Forelimb muscle (tissue), 1 donor: ENCODE results near the gene RAC3. TPM values are rescaled to one million over a fixed set of nuclear protein-coding genes. Genes with fewer than 3 reads are reported as not detected.

Source experiments
- DNase-seq: peaks from one replicate; pipeline ENCODE4 v3.0.0-alpha.2; 2013; ENCODE audit warnings: low read depth
- polyA plus RNA-seq: library from polyadenylated mRNA; unstranded; fragments of 120-200 nt; gene quantifications from one replicate; pipeline ENCODE4 v1.2.1, GENCODE V29; 2013; ENCODE audit not compliant: insufficient read length

Gene RAC3
- 6.0 TPM for polyA plus RNA-seq

DNA sequence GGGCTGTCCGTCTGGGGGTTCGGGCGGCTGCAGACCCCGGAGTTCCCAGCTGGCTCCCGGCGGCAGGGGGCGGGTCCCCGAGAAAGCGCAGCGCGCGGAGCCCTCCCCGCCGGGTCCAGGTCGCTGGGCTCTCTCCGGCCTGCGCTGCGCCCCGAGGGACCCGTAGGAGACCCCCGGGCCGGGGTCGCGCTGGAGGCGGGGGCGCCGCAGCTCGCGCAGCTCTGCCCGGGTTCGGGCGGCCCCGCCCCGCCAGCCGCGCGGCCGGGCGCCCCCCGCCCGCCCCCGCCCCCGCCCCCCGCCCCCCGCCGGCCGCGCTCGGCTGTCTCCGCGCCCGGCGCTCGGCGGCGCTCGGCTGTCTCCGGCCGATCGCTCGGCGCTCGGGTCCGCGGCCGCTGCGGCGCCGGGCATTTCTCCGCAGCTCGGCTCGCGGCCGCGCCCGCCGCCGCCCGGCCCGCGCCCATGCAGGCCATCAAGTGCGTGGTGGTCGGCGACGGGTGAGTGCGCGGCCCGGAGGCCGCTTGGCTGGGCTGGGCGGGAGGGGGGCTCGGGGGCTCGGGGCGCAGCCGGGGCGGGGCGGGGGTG is at the start of gene RAC3:
RAC3 (plus strand) TSS at position 376 of the 582 bp plus-strand sequence; CDS start at position 460, 84 bp downstream.
- DNase-seq: no peak

DNA sequence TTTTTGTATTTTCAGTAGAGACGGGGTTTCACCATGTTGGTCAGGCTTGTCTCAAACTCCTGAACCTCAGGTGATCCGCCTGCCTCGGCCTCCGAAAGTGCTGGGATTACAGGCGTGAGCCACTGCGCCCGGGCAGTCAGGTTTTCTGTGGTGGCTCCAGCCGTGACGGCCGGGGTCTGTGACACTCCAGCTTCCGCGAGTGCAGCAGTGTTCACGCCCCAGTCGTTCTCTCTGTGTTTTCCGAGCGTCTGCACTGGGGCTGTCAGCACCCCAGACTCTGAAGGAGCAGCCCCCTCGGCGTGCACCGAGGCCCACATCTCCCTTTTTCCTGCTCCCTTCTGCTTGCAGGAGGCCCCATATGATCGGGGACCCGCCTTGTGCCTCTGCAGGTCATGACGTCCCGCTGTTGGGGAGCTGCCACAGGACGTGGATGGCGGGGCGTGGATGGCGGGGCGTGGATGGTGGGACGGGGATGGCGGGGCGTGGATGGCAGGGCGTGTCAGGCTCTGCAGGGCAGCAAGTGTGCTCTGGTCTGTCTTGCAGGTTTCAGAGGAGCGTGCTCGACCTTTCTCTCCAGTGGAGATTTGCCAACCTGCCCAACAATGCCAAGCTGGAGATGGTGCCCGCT is 48.4 kb upstream of the RAC3 start:
- DNase-seq: no peak

DNA sequence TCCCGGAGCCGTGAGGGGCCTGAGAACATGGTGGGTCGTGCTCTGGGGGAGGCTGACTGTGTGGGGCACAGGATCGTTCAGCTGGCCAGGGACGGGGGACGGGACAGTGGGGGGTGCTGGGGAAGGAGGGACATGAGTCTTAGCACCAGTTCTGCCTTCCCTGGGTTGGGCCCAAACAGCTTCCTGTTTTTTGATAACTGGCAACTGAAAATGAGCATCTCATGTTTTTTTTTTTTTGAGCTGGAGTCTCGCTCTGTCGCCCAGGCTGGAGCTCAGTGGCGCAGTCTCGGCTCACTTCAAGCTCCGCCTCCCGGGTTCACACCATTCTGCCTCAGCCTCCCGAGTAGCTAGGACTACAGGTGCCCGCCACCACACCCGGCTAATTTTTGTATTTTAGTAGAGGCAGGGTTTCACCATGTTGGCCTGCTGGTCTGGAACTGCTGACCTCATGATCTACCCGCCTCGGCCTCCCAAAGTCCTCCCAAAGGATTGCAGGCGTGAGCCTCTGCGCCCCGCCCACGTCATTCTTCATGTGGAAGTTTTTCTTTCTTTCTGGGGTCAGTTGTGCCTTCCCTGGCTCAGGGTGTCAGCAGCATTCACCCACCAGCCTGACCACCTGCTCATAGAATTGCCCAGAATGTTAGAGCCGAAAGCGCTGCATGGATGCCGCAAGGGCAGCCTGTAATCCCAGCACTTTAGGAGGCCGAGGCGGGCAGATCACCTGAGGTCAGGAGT is 47.7 kb upstream of the RAC3 start:
- DNase-seq: no peak

DNA sequence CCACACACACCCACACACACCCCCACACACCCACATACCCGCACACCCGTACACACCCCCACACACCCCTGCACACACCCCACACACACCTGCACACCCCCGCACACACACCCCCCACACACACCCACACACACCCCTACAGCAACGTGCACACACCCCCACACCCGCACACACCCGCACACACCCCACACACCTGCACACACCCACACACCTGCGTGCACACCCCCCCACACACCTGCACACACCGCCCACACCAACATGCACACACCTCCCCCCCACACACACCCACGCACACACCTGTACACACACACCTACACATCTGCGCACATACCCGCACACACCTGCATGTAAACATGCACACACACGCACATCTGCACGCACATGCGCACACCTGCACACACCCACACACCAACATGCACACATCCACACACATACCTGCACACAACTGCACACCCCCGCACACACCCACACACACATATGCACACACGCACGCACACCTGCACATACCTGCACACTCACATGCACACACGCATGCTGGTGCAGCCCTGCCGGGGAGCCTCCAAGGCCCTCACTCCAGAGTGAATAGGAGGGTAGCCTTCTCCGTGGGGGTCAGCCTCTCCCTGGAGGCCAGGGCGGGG is 46.6 kb upstream of the RAC3 start:
- DNase-seq: no peak

DNA sequence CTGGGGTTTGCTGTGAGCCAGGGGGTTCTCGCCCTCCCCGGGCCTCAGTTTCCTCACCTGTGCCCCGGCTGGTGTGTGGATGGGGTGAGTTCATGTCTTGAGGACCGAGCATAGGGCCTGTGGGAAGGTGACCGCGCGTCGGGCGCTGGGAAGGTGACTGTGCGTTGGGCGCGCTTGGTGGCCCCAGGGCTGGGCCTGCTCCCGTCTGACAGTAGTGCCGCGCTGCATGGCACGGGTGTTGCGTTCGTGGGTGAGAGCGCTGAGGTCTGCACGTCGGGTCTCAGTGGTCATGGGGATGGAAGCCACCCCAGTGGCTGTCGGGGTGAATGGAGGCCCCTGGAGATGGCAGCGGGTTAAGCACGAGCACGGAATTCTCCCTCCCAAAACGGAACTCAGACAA is 44.9 kb upstream of the RAC3 start:
- no peak for DNase-seq

DNA sequence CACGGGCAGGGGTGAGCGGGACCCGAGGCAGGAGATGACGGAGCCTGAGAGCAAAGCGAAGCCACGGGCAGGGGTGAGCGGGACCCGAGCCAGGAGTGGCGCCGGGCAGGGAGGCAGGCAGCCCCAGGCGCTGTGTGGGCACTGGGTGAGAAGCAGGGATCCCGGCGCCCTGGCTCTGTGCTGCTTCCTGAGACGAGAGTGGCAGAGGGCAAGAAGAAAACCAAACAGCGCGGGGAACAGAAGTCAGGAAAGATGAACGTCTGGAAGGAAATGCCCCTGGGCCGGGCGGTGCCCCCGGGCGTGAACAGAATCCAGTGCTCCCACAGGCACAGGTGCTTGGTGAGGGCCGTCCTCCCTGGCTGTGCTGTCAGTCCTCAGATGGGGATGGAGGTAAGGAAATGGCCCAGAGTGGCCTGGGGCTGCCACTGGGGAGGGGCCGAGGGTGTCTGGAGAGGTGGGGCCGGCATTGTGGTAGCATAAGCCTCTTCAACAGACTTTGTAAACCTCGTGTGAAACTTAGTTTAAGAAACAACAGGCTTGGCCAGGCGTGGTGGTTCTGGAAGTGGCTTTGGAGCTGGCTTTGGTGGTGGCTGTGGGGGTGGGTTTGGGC is 44.2 kb upstream of the RAC3 start:
- no peak for DNase-seq

DNA sequence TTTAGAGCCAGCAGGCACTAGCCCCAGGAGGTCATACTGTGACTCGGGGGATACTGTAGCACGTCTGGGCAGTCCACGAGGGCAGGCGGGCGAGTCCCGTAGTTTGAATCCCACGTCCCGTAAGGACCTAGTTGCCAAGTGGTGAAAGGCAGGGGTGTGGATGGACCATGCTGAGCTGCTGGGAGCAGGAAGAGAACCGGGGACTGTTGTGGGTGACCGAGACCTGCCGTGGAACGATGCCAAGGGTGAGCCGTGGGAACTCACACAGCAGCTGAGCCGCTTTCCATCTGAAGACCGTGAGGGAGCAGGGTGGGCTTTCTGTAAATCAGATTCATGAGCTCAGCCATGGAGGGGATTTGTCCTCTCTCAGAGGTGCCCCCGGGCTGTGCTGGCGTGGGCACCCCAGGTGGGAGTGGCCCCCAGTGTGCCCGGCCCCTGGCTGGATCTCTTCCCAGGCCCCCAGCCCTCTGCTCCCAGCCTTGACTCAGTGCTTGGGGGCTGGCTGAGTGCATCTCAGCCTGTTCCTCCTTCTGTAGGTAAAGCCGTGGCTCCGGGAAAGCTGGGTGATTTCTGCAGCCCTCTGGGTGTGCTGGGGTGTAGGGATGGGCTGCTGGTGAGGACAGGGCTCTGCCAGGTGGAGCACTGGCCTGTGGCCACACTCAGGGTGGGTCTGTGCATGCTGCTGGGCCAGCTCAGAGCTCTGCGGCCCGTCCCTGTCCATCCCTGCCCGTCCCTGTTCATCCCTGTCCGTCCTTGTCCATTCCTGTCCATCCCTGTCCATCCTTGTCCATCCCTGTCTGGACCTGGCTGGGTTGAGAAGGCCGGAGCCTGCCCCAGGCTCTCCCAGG is 40.4 kb upstream of the RAC3 start:
- DNase-seq: no peak

DNA sequence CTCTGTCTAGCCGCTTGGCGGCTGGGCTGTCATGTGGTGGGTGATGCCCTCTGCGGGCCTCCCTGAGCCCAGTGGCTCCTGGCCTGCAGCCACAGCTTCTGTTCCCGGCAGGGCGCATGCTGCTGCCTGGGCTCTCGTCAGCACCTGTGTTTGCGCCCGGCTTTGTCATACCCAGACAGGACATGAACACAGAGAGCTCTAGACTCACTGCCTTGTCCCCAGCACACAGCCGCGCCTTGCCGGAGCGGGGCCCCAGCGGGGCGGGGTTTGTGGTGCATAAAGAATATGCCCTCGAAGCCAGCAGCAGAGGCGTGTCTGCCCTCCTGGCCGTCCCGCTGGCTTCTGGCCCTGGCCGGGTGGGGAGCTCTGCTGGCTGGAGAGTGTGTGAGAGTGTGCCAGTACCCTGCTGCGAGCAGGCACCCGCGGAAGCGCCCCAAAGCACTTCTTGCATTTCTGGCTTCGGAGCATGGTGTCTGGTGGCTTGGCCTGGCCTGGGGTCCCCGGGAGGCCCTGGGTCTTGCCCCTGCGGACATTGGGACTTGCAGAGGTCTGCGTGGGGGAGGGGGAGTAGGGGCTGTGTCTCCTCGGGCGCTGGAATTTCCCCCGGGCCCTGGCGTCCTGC is 39.7 kb upstream of the RAC3 start:
- DNase-seq: no peak

DNA sequence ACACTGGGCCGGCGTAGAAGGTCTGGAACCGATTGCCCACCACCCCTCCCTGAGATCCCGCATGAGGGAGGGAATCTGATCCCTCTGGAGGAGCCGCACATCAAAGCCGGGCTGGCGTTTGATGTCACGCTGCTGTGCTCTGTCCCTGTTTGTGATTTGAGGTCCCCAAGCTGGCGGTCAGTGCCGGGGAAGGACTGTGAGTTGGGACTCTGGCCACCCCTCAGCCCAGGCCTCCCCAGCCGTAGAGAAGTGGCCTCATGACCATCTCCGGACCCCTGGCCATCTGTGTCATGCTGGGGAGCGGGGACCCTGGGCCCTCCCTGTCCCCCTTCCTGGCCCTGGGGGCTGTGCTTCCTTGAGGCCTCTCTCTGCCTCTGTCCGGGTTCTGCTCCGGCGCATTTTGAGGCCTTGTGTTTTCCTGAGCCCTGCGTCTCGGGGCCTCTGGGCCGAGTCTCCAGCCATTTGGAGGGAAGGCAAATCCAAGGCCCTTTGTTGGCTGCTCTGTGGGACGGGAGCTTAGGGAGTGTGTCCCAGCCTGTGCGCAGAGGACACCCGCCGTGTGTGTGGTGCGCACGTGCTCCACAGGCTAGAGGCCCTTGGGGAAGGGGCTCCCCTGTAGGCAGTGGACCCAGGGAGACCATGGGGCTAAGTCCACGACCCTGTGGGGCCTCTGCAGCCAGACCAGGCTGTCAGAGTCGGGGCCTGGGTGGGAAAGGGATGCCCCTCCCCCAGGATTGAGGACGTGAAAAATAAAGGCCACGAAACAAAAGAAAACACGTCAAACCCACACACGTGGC is 39.0 kb upstream of the RAC3 start:
- DNase-seq: no peak

DNA sequence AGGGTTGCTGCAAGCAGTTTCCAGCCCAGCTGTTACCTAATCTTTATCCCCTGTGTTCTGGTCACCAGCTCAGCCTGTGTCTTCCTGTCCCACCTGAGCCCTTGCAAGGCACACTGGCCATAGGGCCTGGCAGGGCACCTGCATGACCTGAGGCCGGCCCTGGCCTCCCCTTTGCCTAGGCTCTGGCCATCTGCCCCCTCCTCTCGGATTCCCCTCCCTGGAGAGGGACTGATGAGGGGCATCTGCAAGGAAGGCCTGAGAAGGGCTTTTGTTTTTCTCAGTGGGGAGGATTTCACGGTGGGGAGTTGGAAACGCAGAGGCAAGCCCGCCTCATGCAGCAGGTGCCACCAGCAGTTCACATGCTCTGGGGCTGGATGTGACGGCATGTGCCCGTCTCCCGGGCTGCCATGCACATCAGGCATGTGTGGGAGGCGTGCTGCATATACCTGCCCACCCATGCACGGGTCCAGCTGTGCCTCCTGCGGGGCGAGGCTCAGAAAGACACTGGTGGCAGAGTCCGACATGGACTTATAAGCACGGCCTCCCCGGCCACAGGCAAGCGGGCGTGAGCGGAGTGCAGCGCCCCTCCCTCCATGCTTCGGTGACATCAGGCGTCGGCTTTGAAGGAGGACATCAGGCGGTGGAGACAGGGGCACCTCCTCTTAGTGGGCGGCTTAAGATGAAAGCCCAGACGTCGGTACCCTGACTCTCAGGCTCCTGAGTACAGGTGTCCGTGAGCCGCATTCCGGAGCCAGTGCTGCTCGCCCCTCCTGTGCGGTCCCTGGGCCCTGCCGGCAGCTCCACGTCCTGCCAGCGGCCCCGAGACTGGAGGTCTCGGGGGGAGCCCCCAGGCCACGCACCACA is 37.5 kb upstream of the RAC3 start:
- DNase-seq: no peak

DNA sequence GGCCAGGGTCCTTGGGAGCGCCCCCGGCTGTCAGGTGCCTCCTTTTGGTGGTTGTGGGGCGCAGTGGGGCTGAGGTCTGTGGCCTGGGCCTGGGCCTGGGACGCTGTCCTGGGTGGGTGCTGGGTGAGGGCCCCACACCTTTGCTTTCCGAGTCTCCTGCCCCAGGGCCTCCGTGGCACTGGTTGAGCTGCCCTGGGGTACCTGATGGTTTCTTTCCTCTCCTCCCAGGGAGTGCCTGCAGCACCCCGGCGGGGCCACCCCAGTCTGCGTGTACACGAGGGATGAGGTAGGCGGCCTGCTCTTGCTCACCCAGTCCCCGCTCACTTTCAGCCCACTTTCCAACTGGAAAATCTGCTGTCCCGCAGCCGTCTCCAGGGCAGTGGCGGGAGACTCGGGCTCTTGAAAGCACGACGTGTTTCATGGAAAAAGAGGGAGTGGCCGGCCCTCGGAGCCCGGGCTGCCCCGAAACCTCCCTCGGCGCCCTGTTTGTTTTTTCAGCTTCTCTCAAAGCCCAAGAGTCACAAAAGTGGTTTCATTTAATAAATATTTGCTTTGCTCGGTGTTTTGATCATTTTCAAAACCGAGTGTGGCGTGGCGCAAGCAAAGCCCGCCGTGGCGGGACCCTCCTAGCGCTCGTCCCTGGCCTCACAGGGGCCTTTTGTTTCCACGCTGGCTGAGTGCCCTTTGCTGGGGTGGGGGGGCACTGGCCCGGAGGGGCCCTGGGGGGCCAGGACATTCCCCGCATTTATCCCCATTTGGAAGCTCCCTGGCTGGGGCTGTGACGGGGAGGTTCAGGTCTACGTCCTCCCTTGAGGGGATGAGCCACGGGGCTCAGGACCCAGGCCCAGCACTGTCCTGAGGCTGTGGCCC is 36.6 kb upstream of the RAC3 start:
- DNase-seq: no peak

DNA sequence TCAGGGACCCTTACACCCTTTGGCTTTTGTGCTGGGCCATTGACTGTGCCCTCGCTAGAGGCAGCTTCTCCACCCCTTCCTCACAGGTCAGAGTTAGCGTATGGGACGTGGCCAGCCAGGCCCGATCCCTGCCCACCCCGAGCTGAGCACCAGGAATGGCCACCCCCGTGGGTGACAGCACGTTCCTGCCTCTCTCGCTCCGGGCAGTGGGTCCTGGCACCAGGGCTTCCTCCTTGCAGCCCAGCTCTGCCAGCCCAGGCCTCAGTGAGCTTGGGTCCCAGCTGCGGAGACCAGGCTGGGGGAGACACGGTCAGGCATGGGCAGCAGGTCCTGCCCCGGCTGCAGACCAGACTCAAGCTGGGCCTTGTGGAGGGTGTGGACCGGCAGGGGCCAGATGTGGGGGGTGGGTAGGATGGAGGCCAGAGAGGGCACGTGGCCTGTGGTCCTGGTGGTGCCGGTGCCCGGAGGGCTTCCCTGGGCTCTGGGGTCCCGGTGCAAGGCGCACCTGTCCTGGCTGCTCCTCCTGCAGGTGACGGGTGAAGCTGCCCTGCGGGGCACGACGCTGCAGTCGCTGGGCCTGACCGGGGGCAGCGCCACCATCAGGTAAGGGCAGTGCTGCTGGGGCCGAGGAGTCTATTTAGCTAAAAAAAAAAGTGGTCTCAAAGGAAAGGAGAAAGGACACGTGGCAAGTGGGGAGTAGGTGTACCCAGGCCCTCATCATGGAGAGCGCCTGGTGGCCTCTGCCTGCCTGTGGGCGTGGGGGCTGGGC is 35.8 kb upstream of the RAC3 start:
- no peak for DNase-seq

DNA sequence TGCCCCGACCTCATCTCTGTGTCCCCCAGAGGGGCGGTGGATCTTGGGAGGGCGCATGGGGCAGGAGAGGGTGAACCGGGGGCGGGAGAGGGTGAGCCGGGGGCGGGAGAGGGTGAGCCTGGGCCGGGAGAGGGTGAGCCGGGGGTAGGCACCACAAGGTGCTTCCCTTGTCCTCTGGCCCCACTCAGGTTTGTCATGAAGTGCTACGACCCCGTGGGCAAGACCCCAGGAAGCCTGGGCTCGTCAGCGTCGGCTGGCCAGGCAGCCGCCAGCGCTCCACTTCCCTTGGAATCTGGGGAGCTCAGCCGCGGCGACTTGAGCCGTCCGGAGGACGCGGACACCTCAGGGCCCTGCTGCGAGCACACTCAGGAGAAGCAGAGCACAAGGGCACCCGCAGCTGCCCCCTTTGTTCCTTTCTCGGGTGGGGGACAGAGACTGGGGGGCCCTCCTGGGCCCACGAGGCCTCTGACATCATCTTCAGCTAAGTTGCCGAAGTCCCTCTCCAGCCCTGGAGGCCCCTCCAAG is 35.2 kb upstream of the RAC3 start:
- DNase-seq: no peak

DNA sequence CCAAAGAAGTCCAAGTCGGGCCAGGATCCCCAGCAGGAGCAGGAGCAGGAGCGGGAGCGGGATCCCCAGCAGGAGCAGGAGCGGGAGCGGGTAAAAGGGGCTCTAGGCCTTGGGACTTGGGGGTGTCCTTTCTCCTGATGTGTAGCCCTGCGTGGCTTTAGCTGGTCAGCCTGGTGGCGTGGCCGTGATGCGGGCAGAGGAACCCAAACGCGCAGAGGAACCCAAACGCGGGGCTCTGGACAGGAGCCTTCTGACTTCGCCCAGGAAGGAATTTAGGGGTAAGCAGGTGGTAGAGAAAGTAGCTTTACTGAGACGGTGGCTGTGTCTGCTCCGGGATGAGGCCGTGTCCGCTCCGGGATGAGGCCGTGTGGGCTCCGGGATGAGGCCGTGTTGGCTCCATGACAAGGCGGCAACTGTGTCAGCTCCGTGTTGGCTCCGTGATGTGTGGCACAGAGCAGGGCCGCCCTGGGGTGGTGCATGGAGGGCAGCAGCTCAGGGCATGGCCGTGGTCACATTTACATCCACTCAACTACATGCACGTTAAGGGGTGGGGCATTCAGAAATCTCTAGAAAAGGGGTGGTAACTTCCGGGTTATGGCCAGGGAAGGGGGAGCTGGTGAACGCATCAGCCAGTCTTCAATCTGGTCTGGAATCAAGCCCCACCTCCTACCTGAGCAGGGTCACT is 34.6 kb upstream of the RAC3 start:
- no peak for DNase-seq

DNA sequence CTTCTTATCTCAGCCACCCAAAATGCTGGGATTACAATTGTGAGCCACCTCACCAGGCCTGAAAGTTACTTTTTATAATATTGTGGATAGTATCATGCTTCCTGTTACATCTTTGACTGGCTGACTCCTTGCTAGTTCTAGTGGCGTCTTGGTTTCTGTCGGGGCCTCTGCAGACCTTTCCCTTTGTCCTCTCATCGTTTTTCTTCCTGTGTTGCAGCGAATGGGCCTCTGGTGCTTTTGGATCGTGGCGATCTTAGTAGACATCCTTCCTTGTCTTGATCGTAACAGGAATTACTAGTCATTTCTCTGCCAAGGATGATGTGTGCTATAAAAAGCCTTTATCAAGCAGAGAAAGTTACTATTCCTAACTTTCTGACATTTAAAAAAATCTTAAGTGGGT is 33.3 kb upstream of the RAC3 start:
- no peak for DNase-seq

DNA sequence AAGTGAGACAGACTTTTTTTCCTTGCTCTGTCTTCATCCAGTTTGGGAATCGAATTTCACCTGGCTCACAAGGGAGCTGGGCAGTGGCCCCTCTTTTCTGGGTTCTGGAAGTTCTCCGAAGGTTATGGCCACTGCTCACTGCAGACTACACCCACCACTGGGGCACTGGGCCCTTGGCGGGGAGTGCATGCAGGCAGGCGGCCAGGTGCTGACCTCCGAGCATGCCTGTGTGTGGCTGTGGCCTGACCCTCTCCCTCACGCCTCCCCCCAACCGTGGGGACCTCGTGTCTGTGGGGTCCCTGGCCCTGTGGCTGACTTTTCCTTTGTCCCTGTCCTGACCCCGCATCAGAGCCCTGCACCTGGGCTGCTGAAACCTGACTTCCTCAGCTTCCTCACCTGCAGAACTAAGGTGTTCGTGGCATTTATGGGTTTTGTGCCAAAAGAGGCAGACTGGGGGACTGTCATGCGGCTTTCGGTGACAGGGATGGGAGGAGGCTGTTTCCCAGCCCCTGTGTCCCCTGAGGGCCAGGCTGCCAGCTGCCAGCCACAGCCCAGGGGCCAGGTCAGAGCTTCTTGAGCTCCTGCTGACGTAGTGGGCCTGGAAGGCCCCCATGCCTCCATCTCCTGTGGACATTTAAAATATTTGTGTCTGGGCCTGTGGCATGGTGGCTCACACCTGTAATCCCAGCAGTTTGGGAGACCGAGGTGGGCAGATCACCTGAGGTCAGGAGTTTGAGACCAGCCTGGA is 32.6 kb upstream of the RAC3 start:
- no peak for DNase-seq
